SJSA1 (cell line): ENCODE measurements around the gene CAPN9. TPM values are rescaled to one million over a fixed set of nuclear protein-coding genes. Genes with fewer than 3 reads are reported as not detected.

Experiments
- DNase-seq, 2 experiments: peaks; one replicate each; pipeline ENCODE4 v3.0.0-alpha.2; 2015 to 2020; ENCODE audit warnings: low spot score in 2 of 2, low read depth in 1 of 2
- H3K27ac ChIP-seq: fragments of 250-450 bp; sonication (Bioruptor Pico); 2 replicates; pipeline ENCODE4 v1.5.1; 2020; ENCODE audit warnings: mild to moderate bottlenecking, moderate library complexity
- H3K27me3 ChIP-seq: fragments of 250-450 bp; sonication (Bioruptor Pico); replicated peaks from 2 replicates; pipeline ENCODE4 v1.5.1; 2020; ENCODE audit warnings: mild to moderate bottlenecking, moderate library complexity
- H3K36me3 ChIP-seq: fragments of 250-450 bp; sonication (Bioruptor Pico); 2 replicates; pipeline ENCODE4 v1.5.1; 2020; ENCODE audit warnings: mild to moderate bottlenecking
- H3K4me1 ChIP-seq: fragments of 250-450 bp; sonication (Bioruptor Pico); replicated peaks from 2 replicates; pipeline ENCODE4 v1.6.1; 2021; ENCODE audit warnings: mild to moderate bottlenecking
- H3K4me3 ChIP-seq: fragments of 250-450 bp; sonication (Bioruptor Pico); 2 replicates; pipeline ENCODE4 v1.5.1; 2020; ENCODE audit warnings: mild to moderate bottlenecking
- H3K9me3 ChIP-seq: fragments of 250-450 bp; sonication (Bioruptor Pico); replicated peaks from 2 replicates; pipeline ENCODE4 v1.5.1; 2020; ENCODE audit warnings: mild to moderate bottlenecking
- total RNA-seq: library from RNA; depleted of rRNA; stranded (reverse); fragments of >200 nt; shearing (Covaris generic); gene quantifications from 2 replicates; pipeline ENCODE4 v1.2.3, GENCODE V29; 2014

Gene CAPN9
- total RNA-seq, 1 experiment from 2014 or later, result not detected

- H3K4me1 ChIP-seq, result no peaks in the 10 kb centered on the region
- no peaks in the 10 kb centered on the region for H3K27me3 ChIP-seq
- H3K27ac ChIP-seq, result no peak overlapping the region
- no peaks in the 10 kb centered on the region for H3K36me3 ChIP-seq
- H3K4me3 ChIP-seq, result no peak overlapping the region
- peak; percentile 54 to 72 for DNase-seq
- H3K9me3 ChIP-seq, result no peaks in the 10 kb centered on the region
These were observed 50.8 kb downstream of the CAPN9 start for GRCh38 chr1:230797942-230798365.

GRCh38 chr1:230798491-230798890 is 51.3 kb downstream of the CAPN9 start:
- H3K4me3 ChIP-seq, result no peak overlapping the region
- H3K9me3 ChIP-seq, result no peaks in the 10 kb centered on the region
- H3K36me3 ChIP-seq, result no peaks in the 10 kb centered on the region
- no peaks in the 10 kb centered on the region for H3K4me1 ChIP-seq
- H3K27me3 ChIP-seq, result no peaks in the 10 kb centered on the region
- peak in 1 of 2 experiments; percentile 22 for DNase-seq
- no peak overlapping the region for H3K27ac ChIP-seq

- no peak overlapping the region for H3K4me3 ChIP-seq
- H3K36me3 ChIP-seq, result no peaks in the 10 kb centered on the region
- peak in 1 of 2 experiments; percentile 18 for DNase-seq
- H3K27me3 ChIP-seq, result no peaks in the 10 kb centered on the region
- no peaks in the 10 kb centered on the region for H3K4me1 ChIP-seq
- H3K9me3 ChIP-seq, result no peaks in the 10 kb centered on the region
- no peak overlapping the region for H3K27ac ChIP-seq
These were observed 54.0 kb downstream of the CAPN9 start for GRCh38 chr1:230800891-230801840.

- H3K36me3 ChIP-seq, result no peaks in the 10 kb centered on the region
- H3K27ac ChIP-seq, result no peak overlapping the region
- H3K4me1 ChIP-seq, result no peaks in the 10 kb centered on the region
- H3K4me3 ChIP-seq, result no peak overlapping the region
- no peaks in the 10 kb centered on the region for H3K9me3 ChIP-seq
- no peaks in the 10 kb centered on the region for H3K27me3 ChIP-seq
- DNase-seq, result no peak
These were observed 57.2 kb downstream of the CAPN9 start for GRCh38 chr1:230804396-230804795.

GRCh38 chr1:230806552-230806951 is 59.4 kb downstream of the CAPN9 start:
- Histone ChIP-seq H3K36me3 (no peaks in the 10 kb centered on the region), H3K9me3 (no peaks in the 10 kb centered on the region), H3K4me3 (no peak overlapping the region), H3K27ac (no peak overlapping the region), H3K4me1 (no peaks in the 10 kb centered on the region), H3K27me3 (no peaks in the 10 kb centered on the region)
- no peak for DNase-seq

- Histone ChIP-seq H3K27me3 (no peaks in the 10 kb centered on the region), H3K4me1 (no peaks in the 10 kb centered on the region), H3K27ac (no peak overlapping the region), H3K9me3 (no peaks in the 10 kb centered on the region; the same call in 1 of the 2 replicates), H3K4me3 (no peak overlapping the region), H3K36me3 (no peaks in the 10 kb centered on the region)
- DNase-seq, result peak in 1 of 2 experiments; percentile 17
These were observed 59.8 kb downstream of the CAPN9 start for GRCh38 chr1:230807029-230807428.

- DNase-seq, result peak in 1 of 2 experiments; percentile 10
- Histone ChIP-seq H3K36me3 (no peaks in the 10 kb centered on the region), H3K9me3 (peaks cover 7% of the 10 kb centered on the region; the same call in 1 of the 2 replicates), H3K27ac (no peak overlapping the region), H3K4me3 (no peak overlapping the region), H3K27me3 (no peaks in the 10 kb centered on the region), H3K4me1 (no peaks in the 10 kb centered on the region)
These were observed 60.5 kb downstream of the CAPN9 start for GRCh38 chr1:230807561-230808280.

DNA sequence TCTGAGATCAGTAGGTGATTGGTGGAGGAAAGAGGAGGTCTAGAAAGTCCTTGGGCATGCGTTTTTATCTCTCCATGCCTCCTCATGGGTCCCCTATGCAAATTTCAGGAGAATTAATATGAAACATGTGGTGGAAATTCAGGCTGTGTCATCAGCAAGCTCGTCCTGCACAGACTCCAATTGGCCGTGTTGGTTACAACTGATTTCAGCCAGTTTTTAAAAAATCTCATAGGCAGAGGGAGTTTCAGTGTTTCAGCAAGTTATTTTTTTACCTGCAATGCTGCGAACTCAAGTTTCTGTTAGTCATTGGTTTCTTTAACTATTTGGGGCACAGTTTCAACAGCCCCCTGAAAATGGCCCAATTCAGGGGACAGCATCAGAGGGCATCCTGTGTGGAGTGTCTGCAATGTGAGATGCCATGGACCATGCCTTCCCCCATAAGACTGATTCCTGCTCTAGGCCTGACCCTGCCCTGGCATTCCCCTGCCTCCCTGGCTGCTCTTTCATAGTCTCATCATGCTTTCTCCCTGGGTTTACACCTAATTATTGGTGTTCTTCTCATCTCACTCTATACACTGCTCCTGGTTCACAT is 61.2 kb downstream of the CAPN9 start:
- Histone ChIP-seq H3K4me1 (no peaks in the 10 kb centered on the region), H3K9me3 (peaks cover 7% of the 10 kb centered on the region; the same call in 1 of the 2 replicates), H3K36me3 (no peaks in the 10 kb centered on the region), H3K27me3 (no peaks in the 10 kb centered on the region), H3K4me3 (no peak overlapping the region), H3K27ac (no peak overlapping the region)
- DNase-seq, result peak in 1 of 2 experiments; percentile 11

DNA sequence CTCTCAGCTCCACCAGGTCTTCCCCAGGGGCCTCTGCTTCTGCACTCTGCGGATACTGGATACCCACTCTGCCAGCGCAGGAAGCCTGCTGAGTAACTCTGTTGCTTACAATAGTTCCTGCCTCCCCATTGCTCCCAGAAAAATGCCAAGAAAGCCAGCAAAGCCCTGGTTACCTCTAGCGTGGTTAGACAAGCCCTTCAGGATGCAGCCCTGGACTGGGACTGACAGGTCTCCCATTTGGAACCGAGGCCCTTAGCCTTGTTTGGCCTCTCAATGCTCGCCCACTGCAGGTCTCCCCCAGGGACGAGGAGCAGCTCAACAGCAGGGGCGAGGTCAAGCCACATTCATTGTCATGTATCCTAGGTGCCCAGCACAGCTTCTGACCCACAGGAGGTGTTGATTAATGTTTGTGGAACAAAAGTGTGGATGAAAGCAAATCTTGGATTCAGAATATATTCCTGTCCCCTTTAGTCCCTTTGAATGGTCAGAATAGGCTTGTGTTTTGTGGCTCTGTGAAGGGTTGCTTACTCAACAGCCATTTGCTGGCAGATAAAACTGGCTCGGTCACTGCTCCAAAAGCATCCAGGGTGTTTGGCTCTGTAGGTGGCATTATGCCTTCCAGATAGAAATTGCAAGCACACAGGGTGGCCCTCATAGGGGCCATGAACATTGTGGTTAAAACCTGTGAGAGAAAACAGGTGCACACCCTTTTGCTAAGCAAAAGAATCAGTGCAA is 62.2 kb downstream of the CAPN9 start:
- no peak overlapping the region for H3K4me3 ChIP-seq
- H3K4me1 ChIP-seq, result no peaks in the 10 kb centered on the region
- no peaks in the 10 kb centered on the region for H3K27me3 ChIP-seq
- DNase-seq, result peak in 1 of 2 experiments; percentile 28
- no peak overlapping the region for H3K27ac ChIP-seq
- peaks cover 7% of the 10 kb centered on the region; the same call in 1 of the 2 replicates for H3K9me3 ChIP-seq
- no peaks in the 10 kb centered on the region for H3K36me3 ChIP-seq

GRCh38 chr1:230812568-230812967 is 65.4 kb downstream of the CAPN9 start:
- Histone ChIP-seq H3K4me3 (no peak overlapping the region), H3K9me3 (peaks cover 7% of the 10 kb centered on the region; the same call in 1 of the 2 replicates), H3K36me3 (no peaks in the 10 kb centered on the region), H3K27me3 (no peaks in the 10 kb centered on the region), H3K27ac (no peak overlapping the region), H3K4me1 (no peaks in the 10 kb centered on the region)
- no peak for DNase-seq

DNA sequence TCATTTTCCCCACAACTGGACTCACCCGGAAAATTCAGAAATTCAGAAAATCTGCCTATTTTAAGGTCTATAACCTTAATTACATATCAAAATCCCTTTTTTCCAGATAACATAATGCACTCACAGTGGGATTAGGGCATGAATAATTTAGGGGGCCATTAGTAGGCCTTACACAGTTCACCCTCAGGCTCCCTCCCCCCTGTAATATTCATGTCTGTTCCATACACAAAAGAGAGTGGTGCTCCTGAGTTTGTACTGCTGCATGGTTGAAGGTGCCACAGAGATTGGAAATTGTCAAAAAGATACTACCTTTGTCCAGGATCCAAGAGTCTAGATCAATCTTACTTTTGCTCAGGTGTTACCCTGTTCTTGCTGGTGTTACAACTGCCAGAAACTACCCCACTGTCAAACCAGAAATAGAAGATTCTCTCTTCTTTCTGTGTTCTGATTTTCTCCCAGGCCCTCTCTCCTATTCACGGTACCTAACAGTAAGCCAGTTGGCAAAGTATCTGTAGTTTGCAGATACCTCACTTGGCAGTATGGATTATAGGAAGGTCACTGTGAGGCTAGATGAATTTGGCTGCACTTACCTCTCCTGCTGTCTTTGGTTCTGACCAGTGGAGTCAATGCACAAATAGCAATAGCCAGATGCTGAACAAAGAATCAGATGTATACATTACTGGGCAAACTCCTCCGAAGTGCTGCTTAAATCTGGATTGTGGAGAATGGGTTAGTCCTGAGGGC is 67.9 kb downstream of the CAPN9 start:
- Histone ChIP-seq H3K27me3 (no peaks in the 10 kb centered on the region), H3K4me3 (no peak overlapping the region), H3K27ac (no peak overlapping the region), H3K36me3 (no peaks in the 10 kb centered on the region), H3K9me3 (peaks cover 7% of the 10 kb centered on the region; the same call in 1 of the 2 replicates), H3K4me1 (no peaks in the 10 kb centered on the region)
- DNase-seq, result peak in 1 of 2 experiments; percentile 1

GRCh38 chr1:230816018-230816417 is 68.8 kb downstream of the CAPN9 start:
- H3K27me3 ChIP-seq, result no peaks in the 10 kb centered on the region
- H3K27ac ChIP-seq, result no peak overlapping the region
- no peaks in the 10 kb centered on the region for H3K4me1 ChIP-seq
- no peak overlapping the region for H3K4me3 ChIP-seq
- DNase-seq, result peak in 1 of 2 experiments; percentile 15
- peaks cover 7% of the 10 kb centered on the region; the same call in 1 of the 2 replicates for H3K9me3 ChIP-seq
- H3K36me3 ChIP-seq, result no peaks in the 10 kb centered on the region
